Natural killer cell (primary cell): ENCODE data around the gene PCCA. TPM values are rescaled to one million over a fixed set of nuclear protein-coding genes. Genes with fewer than 3 reads are reported as not detected.

Experiments used
- ATAC-seq, 3 donors: fragments of 150-1000 bp in 2 of 3; fragments of 200-7000 bp in 1 of 3; cut with Tn5 transposase; 1 replicate in 1 of 3; 2 replicates in 2 of 3; pipeline ENCODE4 v1.10.0; 2021; ENCODE audit warnings: mild to moderate bottlenecking in 2 of 3, moderate library complexity in 2 of 3
- DNase-seq, 2 donors: peaks; one replicate each; pipeline versions ENCODE4 v3.0.0 to v3.0.0-alpha.2; 2013 to 2021; ENCODE audit warnings: mixed read lengths in 1 of 2
- H3K27ac ChIP-seq: one replicate; pipeline ENCODE4 v1.5.1; 2013; ENCODE audit warnings: mild to moderate bottlenecking, low read length
- H3K27me3 ChIP-seq: one replicate; pipeline ENCODE4 v1.6.1; 2013; ENCODE audit warnings: low read length; ENCODE audit not compliant: control insufficient read depth, insufficient read depth
- H3K36me3 ChIP-seq: one replicate; pipeline ENCODE4 v1.6.1; 2013; ENCODE audit warnings: low read length; ENCODE audit not compliant: control insufficient read depth, insufficient read depth
- H3K4me1 ChIP-seq: one replicate; pipeline ENCODE4 v1.6.1; 2013; ENCODE audit warnings: low read length; ENCODE audit not compliant: control insufficient read depth, insufficient read depth
- H3K4me3 ChIP-seq: one replicate; pipeline ENCODE4 v1.5.1; 2013; ENCODE audit warnings: low read length
- H3K9me3 ChIP-seq: one replicate; pipeline ENCODE4 v1.6.1; 2013; ENCODE audit warnings: low read length; ENCODE audit not compliant: control insufficient read depth, insufficient read depth
- H3K27ac Mint-ChIP-seq, 2 donors: one replicate each; pipeline ENCODE4 v1.8.0; 2022; ENCODE audit warnings: mild to moderate bottlenecking in 2 of 2, mixed read lengths in 2 of 2, moderate library complexity in 1 of 2
- H3K27me3 Mint-ChIP-seq, 2 donors: one replicate each; pipeline ENCODE4 v1.8.0; 2022; ENCODE audit warnings: low read depth in 2 of 2, mixed read lengths in 2 of 2
- H3K36me3 Mint-ChIP-seq: one replicate; pipeline ENCODE4 v1.8.0; 2022; ENCODE audit warnings: mixed read lengths
- H3K4me1 Mint-ChIP-seq, 2 donors: one replicate each; pipeline ENCODE4 v1.8.0; 2022; ENCODE audit warnings: mixed read lengths in 2 of 2
- H3K4me3 Mint-ChIP-seq: one replicate; pipeline ENCODE4 v1.8.0; 2022; ENCODE audit warnings: mild to moderate bottlenecking, moderate library complexity, mixed read lengths
- H3K9me3 Mint-ChIP-seq, 2 donors: one replicate each; pipeline ENCODE4 v1.8.0; 2022; ENCODE audit warnings: mixed read lengths in 2 of 2
- WGBS: methylation state at CpG from one replicate; pipeline ENCODE4 v1.1.7; 2013; ENCODE audit warnings: missing lambda C conversion rate; ENCODE audit not compliant: insufficient coverage; 5-methylcytosine and 5-hydroxymethylcytosine counted together
- intact Hi-C: fragments of 100-400 bp; cut with micrococcal nuclease; formaldehyde crosslinking; loops from one replicate; pipeline ENCODE4 v1.14.2; 2022
- total RNA-seq, 4 donors: library from RNA; stranded (reverse); fragments of 120-200 nt in 1 of 4; gene quantifications; one replicate each; pipeline versions ENCODE4 v1.2.3 to v1.2.4, GENCODE V29; 2013 to 2022
- TF ChIP-seq, protein P1 (sequence below): fragments of 200-600 bp; IDR thresholded peaks from one replicate; pipeline ENCODE4 v1.8.0; 2022; ENCODE audit warnings: antibody characterized with exemption

PCCA gene
- total RNA-seq, 3 donors from 2014 or later (not counting 1 experiment from before 2014, with no cell fraction given), result 25.5 to 28.5 (median 28.2) TPM

DNA sequence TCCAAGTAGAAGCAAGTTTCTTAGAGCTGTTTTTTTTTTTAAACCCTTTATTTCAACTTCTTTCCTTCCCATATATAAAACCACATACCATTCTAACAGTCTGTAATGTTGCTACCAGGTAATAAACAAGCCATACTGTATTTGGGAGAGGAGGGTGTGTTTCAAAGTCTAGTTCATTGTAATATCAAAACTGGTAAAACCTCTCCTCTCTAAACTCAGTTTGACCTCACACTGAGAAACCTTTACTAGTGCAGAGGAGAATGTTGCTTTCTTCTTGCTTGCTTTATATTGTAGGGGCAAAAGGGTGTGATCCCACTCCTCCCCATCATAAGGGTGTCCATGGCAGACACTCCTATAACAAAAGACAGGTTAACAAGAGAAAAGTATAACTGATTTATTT lies 344.6 kb downstream of the PCCA start:
- Histone ChIP-seq H3K36me3 (no peaks in the 10 kb centered on the region), H3K9me3 (no peaks in the 10 kb centered on the region), H3K4me3 (no peak overlapping the region), H3K27ac (no peak overlapping the region), H3K27me3 (no peaks in the 10 kb centered on the region), H3K4me1 (no peaks in the 10 kb centered on the region)
- Mint-ChIP-seq H3K4me3 (no peak overlapping the region), H3K36me3 (peaks cover 5% of the 10 kb centered on the region), H3K27ac (no peak overlapping the region), H3K27me3 (no peaks in the 10 kb centered on the region), H3K4me1 (peaks cover 11 to 29% of the 10 kb centered on the region in 2 donors), H3K9me3 (peaks cover 0 to 2% of the 10 kb centered on the region in 2 donors)
- ATAC-seq (no peak), DNase-seq (no peak)
- intact Hi-C loops, result no loop called here
- TF ChIP-seq, protein P1, sequence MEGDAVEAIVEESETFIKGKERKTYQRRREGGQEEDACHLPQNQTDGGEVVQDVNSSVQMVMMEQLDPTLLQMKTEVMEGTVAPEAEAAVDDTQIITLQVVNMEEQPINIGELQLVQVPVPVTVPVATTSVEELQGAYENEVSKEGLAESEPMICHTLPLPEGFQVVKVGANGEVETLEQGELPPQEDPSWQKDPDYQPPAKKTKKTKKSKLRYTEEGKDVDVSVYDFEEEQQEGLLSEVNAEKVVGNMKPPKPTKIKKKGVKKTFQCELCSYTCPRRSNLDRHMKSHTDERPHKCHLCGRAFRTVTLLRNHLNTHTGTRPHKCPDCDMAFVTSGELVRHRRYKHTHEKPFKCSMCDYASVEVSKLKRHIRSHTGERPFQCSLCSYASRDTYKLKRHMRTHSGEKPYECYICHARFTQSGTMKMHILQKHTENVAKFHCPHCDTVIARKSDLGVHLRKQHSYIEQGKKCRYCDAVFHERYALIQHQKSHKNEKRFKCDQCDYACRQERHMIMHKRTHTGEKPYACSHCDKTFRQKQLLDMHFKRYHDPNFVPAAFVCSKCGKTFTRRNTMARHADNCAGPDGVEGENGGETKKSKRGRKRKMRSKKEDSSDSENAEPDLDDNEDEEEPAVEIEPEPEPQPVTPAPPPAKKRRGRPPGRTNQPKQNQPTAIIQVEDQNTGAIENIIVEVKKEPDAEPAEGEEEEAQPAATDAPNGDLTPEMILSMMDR, result no peak

DNA sequence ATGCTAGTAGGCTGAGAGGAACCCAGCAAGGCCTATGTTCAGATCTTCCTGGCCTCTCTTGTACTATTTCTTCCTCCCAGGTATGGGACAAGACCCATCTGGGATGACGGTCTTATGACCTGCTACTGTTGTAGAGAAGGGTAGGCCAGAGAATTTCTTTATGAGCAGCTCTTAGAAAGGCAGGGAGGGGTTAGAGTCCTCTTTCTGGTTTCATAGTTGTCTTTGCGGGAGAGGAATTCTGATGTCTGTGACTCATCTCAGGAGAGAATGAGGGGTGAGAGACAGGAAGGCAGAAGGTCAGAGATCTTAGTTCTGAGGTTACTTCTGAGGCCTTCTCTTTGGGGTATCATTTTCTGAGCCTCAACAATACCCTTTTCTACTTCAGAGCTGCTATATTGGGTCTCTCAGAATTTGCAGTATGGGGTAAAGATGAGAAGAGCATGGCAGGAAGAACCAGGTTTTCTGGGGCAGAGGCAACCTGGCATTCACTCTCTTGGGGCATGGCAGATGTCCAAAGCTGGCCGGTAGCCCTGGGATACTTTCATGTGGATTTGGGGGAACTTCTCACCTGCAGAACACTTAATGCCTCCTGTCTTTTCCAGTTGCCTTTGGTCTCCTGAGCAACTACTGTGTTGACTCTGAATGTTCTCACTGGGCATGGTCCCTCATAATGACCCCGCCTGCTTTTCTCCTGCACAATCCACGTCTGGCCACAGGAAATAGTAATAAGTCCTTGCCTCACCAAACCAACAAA lies 345.3 kb downstream of the PCCA start:
- no peaks in the 10 kb centered on the region for H3K9me3 ChIP-seq
- TF ChIP-seq, protein P1, result no peak
- ATAC-seq (no peak), DNase-seq (no peak)
- H3K4me3 ChIP-seq, result no peak overlapping the region
- Mint-ChIP-seq H3K4me1 (peaks cover 11 to 29% of the 10 kb centered on the region in 2 donors), H3K36me3 (peaks cover 5% of the 10 kb centered on the region), H3K27ac (no peak overlapping the region), H3K27me3 (no peaks in the 10 kb centered on the region), H3K4me3 (no peak overlapping the region), H3K9me3 (peaks cover 0 to 2% of the 10 kb centered on the region in 2 donors)
- H3K36me3 ChIP-seq, result no peaks in the 10 kb centered on the region
- intact Hi-C loops, result no loop called here
- no peaks in the 10 kb centered on the region for H3K4me1 ChIP-seq
- no peak overlapping the region for H3K27ac ChIP-seq
- 83% methylated on average over 5 of the region's 5 CpGs for WGBS
- H3K27me3 ChIP-seq, result no peaks in the 10 kb centered on the region

DNA sequence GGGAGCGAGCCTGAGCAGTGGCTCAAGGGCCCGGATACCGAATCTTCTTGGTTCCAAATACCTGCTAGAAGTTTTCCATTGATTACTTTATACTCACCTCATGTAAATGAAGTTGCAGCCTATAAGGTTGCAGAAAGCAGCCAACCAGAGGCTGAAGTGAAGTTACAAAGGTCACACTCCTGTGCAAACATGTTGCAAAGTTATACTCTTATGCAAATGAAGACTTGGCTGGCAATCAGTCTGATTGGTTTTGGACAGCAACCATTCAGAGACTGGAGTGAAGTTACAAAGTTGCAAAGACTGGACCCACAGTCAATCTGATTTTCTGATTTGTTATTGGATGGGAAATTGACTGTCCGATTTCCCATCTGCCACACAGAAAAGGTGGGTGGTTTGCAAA lies 347.2 kb downstream of the PCCA start:
- H3K27me3 Mint-ChIP-seq, result no peaks in the 10 kb centered on the region
- no peak overlapping the region for H3K4me3 Mint-ChIP-seq
- H3K27ac Mint-ChIP-seq, result no peak overlapping the region
- no peaks in the 10 kb centered on the region for H3K27me3 ChIP-seq
- H3K9me3 Mint-ChIP-seq, result peaks cover 0 to 2% of the 10 kb centered on the region in 2 donors
- H3K9me3 ChIP-seq, result no peaks in the 10 kb centered on the region
- no peak for ATAC-seq
- 100% methylated on average over 4 of the region's 4 CpGs for WGBS
- peaks cover 11 to 23% of the 10 kb centered on the region in 2 donors for H3K4me1 Mint-ChIP-seq
- H3K36me3 ChIP-seq, result no peaks in the 10 kb centered on the region
- intact Hi-C loops, result no loop called here
- H3K4me3 ChIP-seq, result no peak overlapping the region
- no peak overlapping the region for H3K27ac ChIP-seq
- TF ChIP-seq, protein P1, result no peak
- no peak for DNase-seq
- no peaks in the 10 kb centered on the region for H3K4me1 ChIP-seq
- peaks cover 4% of the 10 kb centered on the region for H3K36me3 Mint-ChIP-seq
